Activated CD4-positive, alpha-beta T cell treated with anti-CD3 and anti-CD28 coated beads, Interleukin-2, Interleukin-4, amounts not matched to agents 100 ng/mL and 50 ng/mL, durations not matched to agents 16 hours and 8 hours (primary cell): ENCODE results near the gene NTNG1.

Experiments
- DNase-seq: peaks from one replicate; pipeline ENCODE4 v3.0.0-alpha.2; 2020; ENCODE audit warnings: low spot score

Gene NTNG1

GRCh38 chr1:107501081-107501605, 360.3 kb downstream of the NTNG1 start:
- DNase-seq: no peak

- no peak for DNase-seq
These were observed 369.5 kb downstream of the NTNG1 start for GRCh38 chr1:107510347-107510746.

- DNase-seq: no peak
These were observed 372.0 kb downstream of the NTNG1 start for GRCh38 chr1:107512836-107513235.

GRCh38 chr1:107514841-107515240, 374.0 kb downstream of the NTNG1 start:
- no peak for DNase-seq

GRCh38 chr1:107515702-107516101, 374.9 kb downstream of the NTNG1 start:
- no peak for DNase-seq

GRCh38 chr1:107523061-107523460, 382.2 kb downstream of the NTNG1 start:
- DNase-seq: no peak

GRCh38 chr1:107523736-107524135, 382.9 kb downstream of the NTNG1 start:
- DNase-seq: no peak

- DNase-seq: no peak
These were observed 383.5 kb downstream of the NTNG1 start for GRCh38 chr1:107524301-107524700.

- DNase-seq: peak; percentile 14
These were observed 384.3 kb downstream of the NTNG1 start for GRCh38 chr1:107525145-107525544.

- no peak for DNase-seq
These were observed 385.1 kb downstream of the NTNG1 start for GRCh38 chr1:107525961-107526360.

- no peak for DNase-seq
These were observed 385.8 kb downstream of the NTNG1 start for GRCh38 chr1:107526524-107527198.

- peak; percentile 37 for DNase-seq
These were observed 388.8 kb downstream of the NTNG1 start for GRCh38 chr1:107529511-107530149.

- no peak for DNase-seq
These were observed 389.7 kb downstream of the NTNG1 start for GRCh38 chr1:107530543-107530942.

- DNase-seq: no peak
These were observed 390.4 kb downstream of the NTNG1 start for GRCh38 chr1:107531065-107531908.

- DNase-seq: no peak
These were observed 391.5 kb downstream of the NTNG1 start for GRCh38 chr1:107532318-107532717.
